BLaER1 (cell line): ENCODE results near the gene DUOX2.
A peak's percentile ranks its signal among the peaks of the same experiment; 100 is the strongest.
"Not testable (repeated sequence)": the region's sequence is repeated elsewhere in the genome, so short reads cannot be mapped to it uniquely, and the experiment has no call there.

ENCODE experiments used
- H3K27ac ChIP-seq: shearing (Covaris generic); formaldehyde crosslinking; 2 replicates; pipeline ENCODE4 v1.8.1; 2022
- H3K27me3 ChIP-seq: shearing (Covaris generic); formaldehyde crosslinking; 2 replicates; pipeline ENCODE4 v1.8.1; 2022
- H3K36me3 ChIP-seq: shearing (Covaris generic); formaldehyde crosslinking; 2 replicates; pipeline ENCODE4 v1.8.1; 2022
- H3K4me1 ChIP-seq: shearing (Covaris generic); formaldehyde crosslinking; 2 replicates; pipeline ENCODE4 v1.8.1; 2022
- H3K4me2 ChIP-seq: shearing (Covaris generic); formaldehyde crosslinking; 2 replicates; pipeline ENCODE4 v1.8.1; 2022
- H3K4me3 ChIP-seq: shearing (Covaris generic); formaldehyde crosslinking; 2 replicates; pipeline ENCODE4 v1.8.1; 2022
- H3K9ac ChIP-seq: shearing (Covaris generic); formaldehyde crosslinking; 2 replicates; pipeline ENCODE4 v1.8.1; 2022
- H3K9me3 ChIP-seq: shearing (Covaris generic); formaldehyde crosslinking; 2 replicates; pipeline ENCODE4 v1.8.1; 2022
- H4K20me1 ChIP-seq: shearing (Covaris generic); formaldehyde crosslinking; 2 replicates; pipeline ENCODE4 v1.8.1; 2022
- Cebpa-rat ChIP-seq: shearing (Covaris generic); IDR thresholded peaks from 2 replicates; pipeline ENCODE4 v1.8.1; 2022

Gene DUOX2

DNA sequence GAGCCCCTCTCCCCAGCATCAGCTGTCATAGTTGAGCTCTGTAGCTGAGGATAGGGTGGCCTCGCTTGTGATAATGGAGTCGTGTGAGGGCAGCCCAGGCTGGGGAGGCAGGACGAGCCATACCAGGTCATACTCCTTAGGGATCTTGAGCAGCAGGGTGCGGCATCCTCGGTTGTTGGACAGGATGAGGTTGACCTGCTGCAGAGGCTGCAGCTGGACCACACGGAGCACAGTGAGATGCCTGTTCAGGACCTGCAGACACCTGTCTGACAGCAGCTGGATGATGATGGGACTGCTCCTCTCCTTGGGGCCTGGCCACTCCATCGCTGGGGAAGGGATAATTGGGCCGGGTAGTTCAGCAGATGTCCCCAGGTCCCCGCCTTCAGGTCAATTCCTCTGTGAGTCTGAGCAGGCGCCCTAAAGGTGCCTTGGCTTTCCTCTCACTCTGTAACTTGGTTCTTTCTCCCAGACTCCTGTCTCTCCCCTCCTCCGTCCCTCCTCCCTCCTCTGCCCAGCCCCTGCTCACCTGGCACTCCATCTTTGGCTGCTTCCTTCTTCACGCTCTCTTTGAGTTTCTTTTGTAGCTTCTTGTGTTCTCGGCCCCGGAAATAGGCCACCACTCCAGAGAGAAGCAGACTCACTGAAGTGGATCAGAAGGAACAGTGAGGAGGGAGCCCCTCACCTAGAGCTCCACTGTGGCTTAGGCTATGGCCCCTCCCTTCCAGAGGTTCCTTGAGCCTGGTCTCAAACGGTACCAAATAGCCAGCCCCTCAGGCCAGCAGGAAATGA, 7.8 kb downstream of the DUOX2 start:
- Histone ChIP-seq H3K36me3 (no peaks in the 10 kb centered on the region), H4K20me1 (no peaks in the 10 kb centered on the region), H3K27ac (no peak overlapping the region; the same call in 1 of the 2 replicates), H3K27me3 (no peaks in the 10 kb centered on the region), H3K4me2 (peak overlapping the region; percentile 65), H3K4me3 (no peak overlapping the region), H3K9ac (no peak overlapping the region), H3K4me1 (peaks cover 16% of the 10 kb centered on the region), H3K9me3 (0 out of 2 replicates have a peak, but pooled peaks cover under 1% of the 10 kb centered on the region)
- TF ChIP-seq Cebpa-rat: no peak

DNA sequence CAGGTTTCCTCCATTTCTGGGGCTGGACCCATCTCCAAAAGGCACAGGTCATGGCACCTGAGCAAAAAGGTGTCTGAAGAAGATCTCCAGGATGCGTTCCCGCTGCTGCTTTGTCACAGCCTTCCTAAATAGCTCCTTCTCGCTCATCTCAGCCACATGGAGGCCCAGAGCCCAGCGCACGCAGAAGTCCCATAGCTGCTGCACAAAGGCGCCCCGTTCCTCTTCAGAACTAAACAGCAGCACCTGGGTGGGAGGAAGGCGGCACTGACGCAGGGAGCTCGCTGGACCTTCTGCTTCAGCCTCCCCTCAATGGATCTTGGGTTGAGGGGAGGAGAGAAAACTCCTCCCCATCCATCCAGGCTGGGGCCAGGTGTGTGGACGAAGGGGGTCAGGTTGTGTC, 8.4 kb downstream of the DUOX2 start:
- Histone ChIP-seq H4K20me1 (no peaks in the 10 kb centered on the region), H3K9ac (no peak overlapping the region), H3K9me3 (no peaks in the 10 kb centered on the region), H3K4me3 (no peak overlapping the region), H3K27ac (no peak overlapping the region), H3K4me1 (peaks cover 16% of the 10 kb centered on the region), H3K27me3 (no peaks in the 10 kb centered on the region), H3K36me3 (no peaks in the 10 kb centered on the region), H3K4me2 (no peak overlapping the region)
- TF ChIP-seq Cebpa-rat: no peak

DNA sequence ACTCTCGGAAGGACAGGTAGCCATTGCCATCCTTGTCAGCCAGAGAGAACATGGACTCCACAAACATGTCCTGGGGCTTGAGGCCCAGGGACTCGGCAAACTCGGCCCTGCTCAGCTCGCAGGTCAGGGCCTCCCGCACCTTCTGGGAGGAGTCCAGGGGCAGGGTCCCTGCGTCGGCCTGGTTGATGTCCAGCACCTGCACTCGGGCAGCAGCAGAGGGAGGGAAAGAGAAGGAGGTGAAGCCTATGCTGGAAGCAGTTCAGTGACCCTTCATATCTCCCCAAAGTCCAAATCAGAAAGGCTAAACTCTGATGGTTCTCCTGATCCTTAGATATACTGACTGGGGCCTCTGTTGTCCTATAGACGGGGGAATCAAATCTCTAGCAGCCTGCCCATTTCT, 9.8 kb downstream of the DUOX2 start:
- H3K9ac ChIP-seq, H3K27ac ChIP-seq, H3K4me3 ChIP-seq, H3K9me3 ChIP-seq, H4K20me1 ChIP-seq, H3K36me3 ChIP-seq, H3K4me2 ChIP-seq, H3K27me3 ChIP-seq: not testable (repeated sequence)
- H3K4me1 ChIP-seq: peaks cover 16% of the 10 kb centered on the region

- no peaks in the 10 kb centered on the region for H3K27me3 ChIP-seq
- peaks cover 16% of the 10 kb centered on the region for H3K4me1 ChIP-seq
- no peak for TF ChIP-seq Cebpa-rat
Measured at GRCh38 chr15:45102226-45102625, 11.7 kb downstream of the DUOX2 start.

DNA sequence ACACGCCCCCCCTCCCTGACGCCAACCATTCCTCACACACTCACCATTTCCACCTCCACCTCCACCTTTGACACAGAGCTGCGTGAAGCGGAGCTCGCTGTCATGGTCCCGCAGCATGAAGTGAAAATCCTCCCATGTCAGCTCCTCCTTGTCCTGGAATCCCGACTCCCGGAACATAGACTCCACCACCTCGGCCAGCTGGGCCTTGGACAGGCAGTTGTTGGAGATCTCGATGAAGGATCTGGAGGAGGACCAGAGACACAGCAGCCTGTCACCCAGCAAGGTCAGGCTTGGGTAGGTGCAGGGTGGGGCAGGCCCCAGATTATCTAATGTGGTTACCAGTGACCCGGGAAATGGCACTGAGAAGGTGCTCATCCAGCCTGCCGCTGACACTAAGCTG, 12.2 kb downstream of the DUOX2 start:
- Histone ChIP-seq H3K36me3 (no peaks in the 10 kb centered on the region), H3K27me3 (no peaks in the 10 kb centered on the region), H3K27ac (no peak overlapping the region), H3K4me2 (no peak overlapping the region), H3K4me1 (peaks cover 15% of the 10 kb centered on the region), H3K9ac (no peak overlapping the region), H3K9me3 (no peaks in the 10 kb centered on the region), H4K20me1 (no peaks in the 10 kb centered on the region), H3K4me3 (no peak overlapping the region)
- TF ChIP-seq Cebpa-rat: no peak

More at GRCh38 chr15:45102226-45102625, 11.7 kb downstream of the DUOX2 start:
- H3K9ac ChIP-seq: no peak overlapping the region
- no peak overlapping the region for H3K27ac ChIP-seq
- no peaks in the 10 kb centered on the region for H3K9me3 ChIP-seq
- no peaks in the 10 kb centered on the region for H3K36me3 ChIP-seq
- no peaks in the 10 kb centered on the region for H4K20me1 ChIP-seq
- no peak overlapping the region for H3K4me3 ChIP-seq
- no peak overlapping the region for H3K4me2 ChIP-seq

- H3K4me2 ChIP-seq: no peak overlapping the region
- H3K27ac ChIP-seq: no peak overlapping the region
- TF ChIP-seq Cebpa-rat: no peak
Measured at GRCh38 chr15:45100884-45101625, 12.9 kb downstream of the DUOX2 start.

DNA sequence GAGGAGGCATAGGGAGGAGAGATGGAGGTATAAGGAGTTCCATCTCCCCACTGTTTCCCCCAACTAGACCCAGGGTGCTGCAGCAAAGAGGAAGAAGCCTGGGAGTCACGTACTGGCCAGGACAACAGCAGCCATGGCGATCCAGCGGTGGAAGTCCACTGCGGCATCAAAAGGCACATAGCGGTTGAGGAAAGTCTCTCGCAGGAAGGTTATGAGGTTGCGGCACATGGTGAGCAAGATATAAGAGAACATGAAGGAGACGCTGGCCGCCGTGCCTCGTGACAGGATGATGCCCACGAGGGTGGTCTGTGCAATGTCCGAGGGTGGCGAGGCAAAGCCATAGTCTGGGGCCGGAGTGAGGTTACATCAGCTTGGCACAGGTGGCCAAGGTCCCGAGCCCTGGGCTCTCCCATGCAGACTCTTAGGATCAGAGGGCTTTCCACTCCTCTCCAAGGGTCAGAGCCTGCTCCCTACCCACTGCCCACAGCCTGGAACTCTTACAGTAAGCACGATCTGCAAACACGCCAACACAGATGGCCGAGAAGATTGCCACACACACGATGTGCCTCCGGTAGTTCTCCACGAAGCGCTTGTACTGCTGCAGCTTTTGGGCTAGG, 14.3 kb downstream of the DUOX2 start:
- H4K20me1 ChIP-seq: no peaks in the 10 kb centered on the region
- H3K4me1 ChIP-seq: peaks cover 5% of the 10 kb centered on the region; the same call in 1 of the 2 replicates
- no peak overlapping the region for H3K9ac ChIP-seq
- no peaks in the 10 kb centered on the region for H3K9me3 ChIP-seq
- no peak overlapping the region for H3K4me2 ChIP-seq
- H3K27ac ChIP-seq: no peak overlapping the region
- no peaks in the 10 kb centered on the region for H3K36me3 ChIP-seq
- no peak for TF ChIP-seq Cebpa-rat
- H3K27me3 ChIP-seq: no peaks in the 10 kb centered on the region
- no peak overlapping the region for H3K4me3 ChIP-seq

More at GRCh38 chr15:45100884-45101625, 12.9 kb downstream of the DUOX2 start:
- no peak overlapping the region for H3K9ac ChIP-seq
- no peaks in the 10 kb centered on the region for H4K20me1 ChIP-seq
- H3K9me3 ChIP-seq: no peaks in the 10 kb centered on the region
- H3K4me3 ChIP-seq: no peak overlapping the region
- no peaks in the 10 kb centered on the region for H3K27me3 ChIP-seq
- H3K4me1 ChIP-seq: peaks cover 9% of the 10 kb centered on the region
- no peaks in the 10 kb centered on the region for H3K36me3 ChIP-seq

DNA sequence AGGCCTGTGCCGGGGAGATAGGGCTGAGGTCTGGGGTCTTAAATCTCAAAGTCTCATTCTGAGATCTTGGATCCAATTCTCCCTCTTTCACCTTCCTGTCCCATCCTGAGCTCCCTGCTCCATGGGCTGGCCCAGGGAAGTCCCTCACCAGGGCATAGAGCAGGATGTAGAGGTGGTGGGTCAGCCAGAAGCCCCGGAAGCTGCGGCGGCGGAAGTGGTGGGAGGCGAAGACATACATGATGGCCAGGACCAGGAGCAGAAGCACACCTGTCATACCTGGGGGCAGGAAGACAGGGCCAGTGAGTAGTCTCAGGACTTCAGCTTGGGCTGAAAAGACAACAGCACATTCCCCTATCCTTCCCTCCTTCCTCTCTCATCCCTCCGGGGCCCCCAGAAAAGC, 16.5 kb downstream of the DUOX2 start:
- no peak overlapping the region for H3K4me3 ChIP-seq
- no peaks in the 10 kb centered on the region for H4K20me1 ChIP-seq

DNA sequence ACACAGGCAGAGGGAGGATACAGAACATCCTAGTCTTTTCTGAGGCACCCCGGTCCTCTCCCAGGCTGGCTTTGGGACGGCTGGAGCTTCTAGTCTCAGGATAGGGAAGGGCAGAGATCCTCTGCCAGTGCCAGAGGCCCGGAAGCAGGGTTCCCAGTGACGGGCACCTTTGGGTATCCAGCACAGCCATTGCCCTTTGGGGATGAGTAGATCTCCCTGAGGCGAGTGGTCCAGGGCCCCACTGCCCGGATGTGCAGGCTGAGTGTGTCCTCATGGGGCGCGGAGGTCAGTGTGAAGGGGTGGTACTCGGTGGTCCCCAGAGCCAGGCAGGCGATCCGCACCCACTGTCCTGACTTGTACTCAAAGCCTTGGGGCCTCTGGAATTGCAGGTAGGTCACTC, 18.3 kb downstream of the DUOX2 start:
- peaks cover 5% of the 10 kb centered on the region; the same call in 1 of the 2 replicates for H3K4me1 ChIP-seq
- no peaks in the 10 kb centered on the region for H3K27me3 ChIP-seq
- TF ChIP-seq Cebpa-rat: no peak
- no peaks in the 10 kb centered on the region for H3K9me3 ChIP-seq
- no peaks in the 10 kb centered on the region for H4K20me1 ChIP-seq
- H3K4me3 ChIP-seq: no peak overlapping the region
- no peak overlapping the region for H3K4me2 ChIP-seq
- no peak overlapping the region for H3K27ac ChIP-seq
- H3K36me3 ChIP-seq: no peaks in the 10 kb centered on the region
- no peak overlapping the region for H3K9ac ChIP-seq

More for the DNA sequence above, 16.5 kb downstream of the DUOX2 start:
- H3K27ac ChIP-seq: no peak overlapping the region
- H3K9ac ChIP-seq: no peak overlapping the region
- no peaks in the 10 kb centered on the region for H3K9me3 ChIP-seq
- H3K4me1 ChIP-seq: peaks cover 5% of the 10 kb centered on the region; the same call in 1 of the 2 replicates
- no peak overlapping the region for H3K4me2 ChIP-seq
- H3K36me3 ChIP-seq: no peaks in the 10 kb centered on the region
- TF ChIP-seq Cebpa-rat: no peak
- H3K27me3 ChIP-seq: no peaks in the 10 kb centered on the region

DNA sequence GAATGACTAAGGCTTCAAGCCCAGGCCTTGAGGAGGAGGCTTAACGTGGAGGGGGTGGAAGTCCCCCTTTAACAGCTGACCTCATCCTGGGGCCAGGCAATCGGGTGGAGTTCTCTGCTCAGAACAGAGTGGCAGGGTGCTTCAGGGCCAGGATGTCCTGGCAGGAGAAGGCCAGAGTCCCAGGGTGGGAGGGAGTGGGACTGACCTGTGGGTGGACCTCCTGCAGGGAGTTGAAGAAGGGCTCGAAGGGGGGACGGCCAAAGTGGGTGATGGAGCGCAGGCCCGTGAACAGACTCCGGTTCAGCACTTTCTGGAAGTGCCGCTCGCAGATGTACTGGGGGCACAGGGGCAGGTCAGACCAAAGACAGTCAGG, 19.6 kb downstream of the DUOX2 start:
- TF ChIP-seq Cebpa-rat: no peak
- Histone ChIP-seq H3K27me3 (no peaks in the 10 kb centered on the region), H3K27ac (no peak overlapping the region), H3K4me1 (peaks cover 5% of the 10 kb centered on the region; the same call in 1 of the 2 replicates), H3K9ac (no peak overlapping the region), H3K9me3 (no peaks in the 10 kb centered on the region), H3K36me3 (no peaks in the 10 kb centered on the region), H3K4me3 (no peak overlapping the region), H3K4me2 (no peak overlapping the region), H4K20me1 (no peaks in the 10 kb centered on the region)
